AG04449 (cell line): ENCODE data around the gene SCYGR7.

Experiments used
- CTCF ChIA-PET: fragments of 350-600 bp; formaldehyde crosslinking; extraction: SDS; loops from one replicate; lab custom pipeline; 2021; ENCODE audit warnings: antibody characterized with exemption; lab: Yijun Ruan, JAX
- POLR2A ChIA-PET: fragments of 400-600, 350-600 bp; formaldehyde crosslinking; extraction: SDS; loops from one replicate; lab custom pipeline; 2020; ENCODE audit warnings: antibody characterized with exemption, inconsistent platforms; lab: Yijun Ruan, JAX
- DNase-seq: peaks from one replicate; pipeline ENCODE4 v3.0.0-alpha.2; 2010; ENCODE audit warnings: low read depth, low spot score
- H3K4me3 ChIP-seq: 2 replicates; pipeline ENCODE4 v1.5.1; 2011; ENCODE audit warnings: low read depth, mild to moderate bottlenecking, control low read depth, low read length
- TF ChIP-seq, protein P1 (sequence below): IDR thresholded peaks from one replicate; pipeline ENCODE4 v1.5.1; 2011; ENCODE audit warnings: mild to moderate bottlenecking, moderate library complexity, low read length, control low read depth, inconsistent platforms; ENCODE audit not compliant: insufficient read depth; ENCODE audit errors: missing control alignments

Gene SCYGR7

DNA sequence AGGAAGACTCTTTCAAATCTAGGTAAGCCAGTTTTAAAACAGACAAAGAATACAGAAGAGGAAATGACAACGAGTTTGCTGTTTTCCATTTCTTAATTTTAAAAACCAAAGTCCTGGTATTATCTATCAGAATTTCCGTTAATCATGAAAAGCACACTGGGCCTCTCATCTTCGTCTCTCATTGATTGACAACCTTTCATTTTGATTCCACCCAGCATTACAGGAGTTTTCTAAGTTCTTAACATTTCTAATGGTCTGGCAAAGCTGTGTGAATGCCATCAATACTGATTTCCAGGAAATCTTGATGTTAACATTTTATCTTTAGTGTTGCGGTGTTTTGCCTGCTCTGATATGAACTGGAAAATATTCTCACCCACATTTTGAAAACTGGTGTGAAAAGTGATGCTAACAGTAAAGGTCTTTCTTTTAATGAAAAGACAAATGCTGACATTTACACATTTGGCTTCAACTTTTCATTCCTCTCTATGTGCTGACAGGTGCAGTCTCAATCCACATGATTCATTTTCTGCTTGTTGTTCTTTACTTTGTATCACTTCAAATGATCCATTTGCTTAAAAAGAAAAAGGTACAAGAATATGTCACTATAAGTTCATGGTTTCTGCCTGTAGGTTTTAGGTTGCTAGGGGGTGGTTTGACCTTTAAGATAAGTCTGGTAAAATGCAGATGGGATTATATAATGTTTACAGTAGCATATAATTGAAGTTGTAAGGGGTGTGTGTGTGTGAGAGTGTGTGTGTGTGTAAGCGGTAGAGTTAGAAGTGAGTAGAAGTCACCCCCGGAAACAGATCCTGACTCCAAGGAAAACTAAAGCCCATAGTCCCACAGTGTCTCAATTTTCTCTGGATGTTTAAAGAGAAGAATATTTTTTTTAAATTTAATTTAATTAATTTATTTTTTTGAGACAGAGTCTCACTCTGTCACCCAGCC lies 47.0 kb downstream of the SCYGR7 start:
- TF ChIP-seq, protein P1, sequence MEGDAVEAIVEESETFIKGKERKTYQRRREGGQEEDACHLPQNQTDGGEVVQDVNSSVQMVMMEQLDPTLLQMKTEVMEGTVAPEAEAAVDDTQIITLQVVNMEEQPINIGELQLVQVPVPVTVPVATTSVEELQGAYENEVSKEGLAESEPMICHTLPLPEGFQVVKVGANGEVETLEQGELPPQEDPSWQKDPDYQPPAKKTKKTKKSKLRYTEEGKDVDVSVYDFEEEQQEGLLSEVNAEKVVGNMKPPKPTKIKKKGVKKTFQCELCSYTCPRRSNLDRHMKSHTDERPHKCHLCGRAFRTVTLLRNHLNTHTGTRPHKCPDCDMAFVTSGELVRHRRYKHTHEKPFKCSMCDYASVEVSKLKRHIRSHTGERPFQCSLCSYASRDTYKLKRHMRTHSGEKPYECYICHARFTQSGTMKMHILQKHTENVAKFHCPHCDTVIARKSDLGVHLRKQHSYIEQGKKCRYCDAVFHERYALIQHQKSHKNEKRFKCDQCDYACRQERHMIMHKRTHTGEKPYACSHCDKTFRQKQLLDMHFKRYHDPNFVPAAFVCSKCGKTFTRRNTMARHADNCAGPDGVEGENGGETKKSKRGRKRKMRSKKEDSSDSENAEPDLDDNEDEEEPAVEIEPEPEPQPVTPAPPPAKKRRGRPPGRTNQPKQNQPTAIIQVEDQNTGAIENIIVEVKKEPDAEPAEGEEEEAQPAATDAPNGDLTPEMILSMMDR, result no peak
- DNase-seq, result no peak
- POLR2A ChIA-PET, result no interaction called here
- no peak overlapping the region for H3K4me3 ChIP-seq
- CTCF ChIA-PET, result interaction anchor here (1.0 to 1.4 kb wide), 2 partner anchors 9 to 115 kb away, joined by 4 read pairs; no protein-coding TSS in a partner anchor
